Liver (tissue), 9 donors: ENCODE data around the gene TFE3. TPM values are rescaled to one million over a fixed set of nuclear protein-coding genes. Genes with fewer than 3 reads are reported as not detected.

Experiments
- DNase-seq: peaks from one replicate; pipeline ENCODE4 v3.0.0-alpha.2; 2017; ENCODE audit warnings: low spot score
- H3K27ac ChIP-seq, 2 donors: one replicate each; pipeline ENCODE4 v1.7.0; 2013; ENCODE audit warnings: inconsistent platforms in 2 of 2, low read length in 2 of 2, control low read depth in 1 of 2, low read depth in 1 of 2, mild to moderate bottlenecking in 1 of 2
- H3K27me3 ChIP-seq, 4 donors: one replicate each; pipeline versions ENCODE4 v1.6.1 to v1.7.0; 2013; ENCODE audit warnings: low read length in 3 of 4, inconsistent platforms in 1 of 4, mild to moderate bottlenecking in 1 of 4, moderate library complexity in 1 of 4; ENCODE audit not compliant: control insufficient read depth in 4 of 4, insufficient read depth in 4 of 4
- H3K36me3 ChIP-seq, 4 donors: one replicate each; pipeline versions ENCODE4 v1.6.1 to v1.7.0; 2013; ENCODE audit warnings: low read length in 3 of 4, mild to moderate bottlenecking in 3 of 4, low read depth in 1 of 4, moderate library complexity in 1 of 4; ENCODE audit not compliant: control insufficient read depth in 4 of 4, insufficient read depth in 3 of 4
- H3K4me1 ChIP-seq, 4 donors: one replicate each; pipeline versions ENCODE4 v1.6.1 to v1.7.0; 2013; ENCODE audit warnings: low read length in 3 of 4, mild to moderate bottlenecking in 3 of 4, moderate library complexity in 1 of 4; ENCODE audit not compliant: control insufficient read depth in 4 of 4, insufficient read depth in 4 of 4
- H3K4me3 ChIP-seq, 3 donors: one replicate each; pipeline versions ENCODE4 v1.6.1 to v1.7.0; 2013; ENCODE audit warnings: low read length in 3 of 3, control low read depth in 1 of 3, low read depth in 1 of 3, mild to moderate bottlenecking in 1 of 3
- H3K9ac ChIP-seq, 2 donors: one replicate each; pipeline ENCODE4 v1.7.0; 2013; ENCODE audit warnings: low read length in 2 of 2, mild to moderate bottlenecking in 2 of 2, moderate library complexity in 2 of 2, control low read depth in 1 of 2, low read depth in 1 of 2
- H3K9me3 ChIP-seq, 4 donors: one replicate each; pipeline versions ENCODE4 v1.6.1 to v1.7.0; 2013; ENCODE audit warnings: low read length in 3 of 4; ENCODE audit not compliant: control insufficient read depth in 4 of 4
- EGR1 ChIP-seq, 2 donors: IDR thresholded peaks; 2 replicates each; pipeline ENCODE4 v1.6.1; 2016 to 2018; ENCODE audit warnings: antibody characterized with exemption in 2 of 2, low read depth in 2 of 2
- FOXA1 ChIP-seq: IDR thresholded peaks from 2 replicates; pipeline ENCODE4 v1.6.1; 2016; ENCODE audit warnings: antibody characterized with exemption
- FOXA2 ChIP-seq: IDR thresholded peaks from 2 replicates; pipeline ENCODE4 v1.6.1; 2016; ENCODE audit warnings: antibody characterized with exemption
- HNF4A ChIP-seq, 2 donors: conservative IDR thresholded peaks; 2 replicates each; pipeline ENCODE4 v1.6.1; 2016; ENCODE audit warnings: antibody characterized with exemption in 2 of 2, mild to moderate bottlenecking in 2 of 2
- HNF4G ChIP-seq: IDR thresholded peaks from 2 replicates; pipeline ENCODE4 v1.6.1; 2016; ENCODE audit warnings: antibody characterized with exemption
- JUND ChIP-seq, 2 donors: IDR thresholded peaks; 2 replicates each; pipeline ENCODE4 v1.6.1; 2016; ENCODE audit warnings: antibody characterized with exemption in 2 of 2
- NR2F2 ChIP-seq: IDR thresholded peaks from 2 replicates; pipeline ENCODE4 v1.6.1; 2016; ENCODE audit warnings: antibody characterized with exemption
- SP1 ChIP-seq: IDR thresholded peaks from 2 replicates; pipeline ENCODE4 v1.6.1; 2018; ENCODE audit warnings: antibody characterized with exemption, mild to moderate bottlenecking
- YY1 ChIP-seq: IDR thresholded peaks from 2 replicates; pipeline ENCODE4 v1.6.1; 2016; ENCODE audit warnings: antibody characterized with exemption, mild to moderate bottlenecking
- WGBS: extraction: QIAGEN DNeasy Blood & Tissue Kit; methylation state at CpG from one replicate; pipeline ENCODE4 v1.1.7; 2013; 5-methylcytosine and 5-hydroxymethylcytosine counted together
- polyA plus RNA-seq, 2 donors: library from polyadenylated mRNA; stranded (reverse) in 1 of 2; unstranded in 1 of 2; fragments of 200-250 nt in 1 of 2; fragments of >200 nt in 1 of 2; fragmentation: Nextera tagmentation in 1 of 2; extraction: Ambion mirVana in 1 of 2; gene quantifications; one replicate each; pipeline versions ENCODE4 v1.2.1 to v1.2.3, GENCODE V29; 2013 to 2015
- total RNA-seq, 2 donors: library from RNA; depleted of rRNA; stranded (reverse); fragments of >200 nt; gene quantifications; one replicate each; pipeline ENCODE4 v1.2.3, GENCODE V29; 2014
- TF ChIP-seq, protein P1 (sequence below): fragments of 150-350 bp; IDR thresholded peaks from 2 replicates; pipeline ENCODE4 v1.5.1; 2017; ENCODE audit warnings: improper control_type of control experiment, low read depth, low read length; ENCODE audit not compliant: missing input control
- TF ChIP-seq, protein P2 (sequence below): IDR thresholded peaks from 2 replicates; pipeline ENCODE4 v1.6.1; 2016; ENCODE audit warnings: antibody characterized with exemption
- TF ChIP-seq, protein P3 (sequence below): IDR thresholded peaks from 2 replicates; pipeline ENCODE4 v1.6.1; 2016; ENCODE audit warnings: antibody characterized with exemption
- TF ChIP-seq, protein P4 (sequence below): IDR thresholded peaks from 2 replicates; pipeline ENCODE4 v1.6.1; 2016; ENCODE audit warnings: antibody characterized with exemption, mild to moderate bottlenecking
- TF ChIP-seq, protein P5 (sequence below): IDR thresholded peaks from 2 replicates; pipeline ENCODE4 v1.6.1; 2016; ENCODE audit warnings: antibody characterized with exemption
- donor health status: healthy.
- donor health status: healthy.
- donor health status: healthy.
- donor health status: healthy.
- donor health status: healthy.

The TFE3 gene
- total and polyA plus RNA-seq, 4 donors, result 8.6 to 22.4 (median 13.3) TPM

DNA sequence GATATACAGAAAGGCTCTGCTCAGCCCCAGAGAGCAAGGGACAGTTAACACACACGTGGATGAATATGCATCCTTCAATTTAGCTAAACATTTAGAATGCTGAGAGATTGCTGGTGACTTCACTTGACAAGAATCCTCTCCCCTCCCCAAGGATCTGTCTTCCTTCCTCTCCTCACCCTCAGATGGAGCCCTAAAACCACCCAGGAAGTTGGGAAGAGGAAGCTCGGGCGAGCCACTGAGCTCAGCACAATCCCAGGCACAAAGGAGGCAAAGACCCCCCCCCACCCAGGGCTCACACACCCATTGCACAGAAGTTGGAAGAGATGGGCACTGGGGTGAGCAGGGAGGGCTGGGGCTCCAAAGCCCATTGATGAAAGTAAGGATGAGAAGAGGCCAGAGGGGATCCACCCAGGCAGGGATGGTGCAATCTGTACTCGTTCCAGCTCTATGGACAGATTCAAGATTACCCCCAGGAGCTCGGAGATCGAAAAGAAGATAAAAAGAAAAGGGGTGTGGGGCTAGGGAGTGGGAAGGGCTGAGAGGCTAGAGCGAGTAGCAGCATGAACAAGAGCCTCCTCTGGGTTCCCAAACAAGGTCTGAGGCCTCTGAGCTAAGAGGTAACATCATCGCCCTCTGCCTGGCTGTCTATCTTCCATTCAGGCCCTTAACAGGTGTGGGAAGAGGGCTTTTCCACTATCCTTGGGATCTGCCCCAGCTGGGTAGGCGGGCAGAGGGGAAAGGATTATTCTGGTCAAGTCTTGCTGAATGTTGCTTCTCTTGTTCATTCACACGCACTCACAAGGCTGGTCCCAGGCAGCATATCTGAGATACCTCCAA lies 1.2 kb downstream of the TFE3 start:
- Histone ChIP-seq H3K9ac (peak overlapping the region; percentile 88 to 93), H3K27me3 (no peaks in the 10 kb centered on the region), H3K36me3 (peaks cover 5 to 14% (median 12%) of the 10 kb centered on the region in 4 donors), H3K4me1 (peaks cover 5 to 24% (median 12%) of the 10 kb centered on the region in 4 donors), H3K9me3 (no peaks in the 10 kb centered on the region), H3K27ac (peak overlapping the region; percentile 94 to 96), H3K4me3 (peak overlapping the region; percentile 11 to 82 (median 71))
- WGBS, result 6% methylated on average over 10 of the region's 10 CpGs
- TF ChIP-seq SP1, result no peak
- TF ChIP-seq, protein P1, sequence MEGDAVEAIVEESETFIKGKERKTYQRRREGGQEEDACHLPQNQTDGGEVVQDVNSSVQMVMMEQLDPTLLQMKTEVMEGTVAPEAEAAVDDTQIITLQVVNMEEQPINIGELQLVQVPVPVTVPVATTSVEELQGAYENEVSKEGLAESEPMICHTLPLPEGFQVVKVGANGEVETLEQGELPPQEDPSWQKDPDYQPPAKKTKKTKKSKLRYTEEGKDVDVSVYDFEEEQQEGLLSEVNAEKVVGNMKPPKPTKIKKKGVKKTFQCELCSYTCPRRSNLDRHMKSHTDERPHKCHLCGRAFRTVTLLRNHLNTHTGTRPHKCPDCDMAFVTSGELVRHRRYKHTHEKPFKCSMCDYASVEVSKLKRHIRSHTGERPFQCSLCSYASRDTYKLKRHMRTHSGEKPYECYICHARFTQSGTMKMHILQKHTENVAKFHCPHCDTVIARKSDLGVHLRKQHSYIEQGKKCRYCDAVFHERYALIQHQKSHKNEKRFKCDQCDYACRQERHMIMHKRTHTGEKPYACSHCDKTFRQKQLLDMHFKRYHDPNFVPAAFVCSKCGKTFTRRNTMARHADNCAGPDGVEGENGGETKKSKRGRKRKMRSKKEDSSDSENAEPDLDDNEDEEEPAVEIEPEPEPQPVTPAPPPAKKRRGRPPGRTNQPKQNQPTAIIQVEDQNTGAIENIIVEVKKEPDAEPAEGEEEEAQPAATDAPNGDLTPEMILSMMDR, result no peak
- no peak for TF ChIP-seq YY1
- no peak for TF ChIP-seq HNF4A (conservative IDR thresholded peaks at IDR 0.05)
- TF ChIP-seq EGR1 (IDR thresholded peaks at IDR 0.05; ENCODE audit: low read depth in 2 of 2), result no peak
- TF ChIP-seq HNF4G, result no peak
- TF ChIP-seq, protein P2, sequence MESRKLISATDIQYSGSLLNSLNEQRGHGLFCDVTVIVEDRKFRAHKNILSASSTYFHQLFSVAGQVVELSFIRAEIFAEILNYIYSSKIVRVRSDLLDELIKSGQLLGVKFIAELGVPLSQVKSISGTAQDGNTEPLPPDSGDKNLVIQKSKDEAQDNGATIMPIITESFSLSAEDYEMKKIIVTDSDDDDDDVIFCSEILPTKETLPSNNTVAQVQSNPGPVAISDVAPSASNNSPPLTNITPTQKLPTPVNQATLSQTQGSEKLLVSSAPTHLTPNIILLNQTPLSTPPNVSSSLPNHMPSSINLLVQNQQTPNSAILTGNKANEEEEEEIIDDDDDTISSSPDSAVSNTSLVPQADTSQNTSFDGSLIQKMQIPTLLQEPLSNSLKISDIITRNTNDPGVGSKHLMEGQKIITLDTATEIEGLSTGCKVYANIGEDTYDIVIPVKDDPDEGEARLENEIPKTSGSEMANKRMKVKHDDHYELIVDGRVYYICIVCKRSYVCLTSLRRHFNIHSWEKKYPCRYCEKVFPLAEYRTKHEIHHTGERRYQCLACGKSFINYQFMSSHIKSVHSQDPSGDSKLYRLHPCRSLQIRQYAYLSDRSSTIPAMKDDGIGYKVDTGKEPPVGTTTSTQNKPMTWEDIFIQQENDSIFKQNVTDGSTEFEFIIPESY, result no peak
- TF ChIP-seq FOXA1, result no peak
- TF ChIP-seq, protein P3, sequence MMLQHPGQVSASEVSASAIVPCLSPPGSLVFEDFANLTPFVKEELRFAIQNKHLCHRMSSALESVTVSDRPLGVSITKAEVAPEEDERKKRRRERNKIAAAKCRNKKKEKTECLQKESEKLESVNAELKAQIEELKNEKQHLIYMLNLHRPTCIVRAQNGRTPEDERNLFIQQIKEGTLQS, result no peak
- TF ChIP-seq NR2F2, result no peak
- TF ChIP-seq, protein P4, sequence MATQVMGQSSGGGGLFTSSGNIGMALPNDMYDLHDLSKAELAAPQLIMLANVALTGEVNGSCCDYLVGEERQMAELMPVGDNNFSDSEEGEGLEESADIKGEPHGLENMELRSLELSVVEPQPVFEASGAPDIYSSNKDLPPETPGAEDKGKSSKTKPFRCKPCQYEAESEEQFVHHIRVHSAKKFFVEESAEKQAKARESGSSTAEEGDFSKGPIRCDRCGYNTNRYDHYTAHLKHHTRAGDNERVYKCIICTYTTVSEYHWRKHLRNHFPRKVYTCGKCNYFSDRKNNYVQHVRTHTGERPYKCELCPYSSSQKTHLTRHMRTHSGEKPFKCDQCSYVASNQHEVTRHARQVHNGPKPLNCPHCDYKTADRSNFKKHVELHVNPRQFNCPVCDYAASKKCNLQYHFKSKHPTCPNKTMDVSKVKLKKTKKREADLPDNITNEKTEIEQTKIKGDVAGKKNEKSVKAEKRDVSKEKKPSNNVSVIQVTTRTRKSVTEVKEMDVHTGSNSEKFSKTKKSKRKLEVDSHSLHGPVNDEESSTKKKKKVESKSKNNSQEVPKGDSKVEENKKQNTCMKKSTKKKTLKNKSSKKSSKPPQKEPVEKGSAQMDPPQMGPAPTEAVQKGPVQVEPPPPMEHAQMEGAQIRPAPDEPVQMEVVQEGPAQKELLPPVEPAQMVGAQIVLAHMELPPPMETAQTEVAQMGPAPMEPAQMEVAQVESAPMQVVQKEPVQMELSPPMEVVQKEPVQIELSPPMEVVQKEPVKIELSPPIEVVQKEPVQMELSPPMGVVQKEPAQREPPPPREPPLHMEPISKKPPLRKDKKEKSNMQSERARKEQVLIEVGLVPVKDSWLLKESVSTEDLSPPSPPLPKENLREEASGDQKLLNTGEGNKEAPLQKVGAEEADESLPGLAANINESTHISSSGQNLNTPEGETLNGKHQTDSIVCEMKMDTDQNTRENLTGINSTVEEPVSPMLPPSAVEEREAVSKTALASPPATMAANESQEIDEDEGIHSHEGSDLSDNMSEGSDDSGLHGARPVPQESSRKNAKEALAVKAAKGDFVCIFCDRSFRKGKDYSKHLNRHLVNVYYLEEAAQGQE, result no peak
- TF ChIP-seq JUND (IDR thresholded peaks at IDR 0.05), result no peak
- TF ChIP-seq, protein P5, sequence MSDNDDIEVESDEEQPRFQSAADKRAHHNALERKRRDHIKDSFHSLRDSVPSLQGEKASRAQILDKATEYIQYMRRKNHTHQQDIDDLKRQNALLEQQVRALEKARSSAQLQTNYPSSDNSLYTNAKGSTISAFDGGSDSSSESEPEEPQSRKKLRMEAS, result no peak
- TF ChIP-seq FOXA2, result no peak
- DNase-seq, result no peak
